GM19240 (cell line): ENCODE data around the gene DSCAM.
"Not testable (repeated sequence)": the region's sequence is repeated elsewhere in the genome, so short reads cannot be mapped to it uniquely, and the experiment has no call there.

Source experiments
- DNase-seq: peaks from one replicate; pipeline ENCODE4 v3.0.0; 2011; ENCODE audit warnings: low spot score; ENCODE audit not compliant: insufficient read length

DSCAM gene

GRCh38 chr21:40466893-40467483 lies 380.0 kb downstream of the DSCAM start:
- no peak for DNase-seq

- no peak for DNase-seq
Observed at GRCh38 chr21:40465382-40465781, 381.6 kb downstream of the DSCAM start.

- no peak for DNase-seq
Observed at GRCh38 chr21:40463176-40463575, 383.8 kb downstream of the DSCAM start.

- no peak for DNase-seq
Observed at GRCh38 chr21:40461008-40461407, 385.9 kb downstream of the DSCAM start.

- DNase-seq, result no peak
Observed at GRCh38 chr21:40457741-40458140, 389.2 kb downstream of the DSCAM start.

- no peak for DNase-seq
Observed at GRCh38 chr21:40454057-40454456, 392.9 kb downstream of the DSCAM start.

- DNase-seq, result no peak
Observed at GRCh38 chr21:40453183-40453582, 393.8 kb downstream of the DSCAM start.

- DNase-seq, result no peak
Observed at GRCh38 chr21:40452548-40452947, 394.4 kb downstream of the DSCAM start.

- DNase-seq, result no peak
Observed at GRCh38 chr21:40447016-40447415, 399.9 kb downstream of the DSCAM start.

GRCh38 chr21:40445349-40445921 lies 401.5 kb downstream of the DSCAM start:
- no peak for DNase-seq

- DNase-seq, result not testable (repeated sequence)
Observed at GRCh38 chr21:40439581-40439980, 407.4 kb downstream of the DSCAM start.

- DNase-seq, result no peak
Observed at GRCh38 chr21:40438616-40439015, 408.3 kb downstream of the DSCAM start.

GRCh38 chr21:40436261-40436660 lies 410.7 kb downstream of the DSCAM start:
- DNase-seq, result no peak

- DNase-seq, result no peak
Observed at GRCh38 chr21:40433538-40433937, 413.4 kb downstream of the DSCAM start.

GRCh38 chr21:40425981-40426380 lies 421.0 kb downstream of the DSCAM start:
- DNase-seq, result no peak

GRCh38 chr21:40422896-40423635 lies 423.9 kb downstream of the DSCAM start:
- DNase-seq, result no peak

GRCh38 chr21:40421121-40421520 lies 425.8 kb downstream of the DSCAM start:
- no peak for DNase-seq

GRCh38 chr21:40416572-40416971 lies 430.4 kb downstream of the DSCAM start:
- no peak for DNase-seq

GRCh38 chr21:40408561-40408960 lies 438.4 kb downstream of the DSCAM start:
- no peak for DNase-seq

- no peak for DNase-seq
Observed at GRCh38 chr21:40404396-40404800, 442.6 kb downstream of the DSCAM start.

- DNase-seq, result no peak
Observed at GRCh38 chr21:40402884-40403582, 443.9 kb downstream of the DSCAM start.

GRCh38 chr21:40395732-40396131 lies 451.2 kb downstream of the DSCAM start:
- DNase-seq, result no peak
